Peyer's patch (tissue), 4 donors: ENCODE results near the gene DDR2. TPM values are rescaled to one million over a fixed set of nuclear protein-coding genes. Genes with fewer than 3 reads are reported as not detected.

ENCODE experiments used
- DNase-seq, 3 donors: peaks; one replicate each; pipeline ENCODE4 v3.0.0-alpha.2; 2017 to 2019
- H3K27ac ChIP-seq, 4 donors: fragments of 200-600 bp; sonication (generic); one replicate each; pipeline ENCODE4 v1.5.1; 2016 to 2019
- H3K27me3 ChIP-seq, 2 donors: fragments of 200-600 bp; sonication (generic); one replicate each; pipeline ENCODE4 v1.5.1; 2019
- H3K36me3 ChIP-seq, 3 donors: fragments of 200-600 bp; sonication (generic); one replicate each; pipeline ENCODE4 v1.5.1; 2016 to 2019
- H3K4me1 ChIP-seq, 4 donors: fragments of 200-600 bp; sonication (generic); one replicate each; pipeline ENCODE4 v1.5.1; 2016 to 2019
- H3K4me3 ChIP-seq, 4 donors: fragments of 200-600 bp; sonication (generic); 1 replicate in 3 of 4; 2 replicates in 1 of 4; pipeline ENCODE4 v1.5.1; 2016 to 2019; ENCODE audit warnings: mild to moderate bottlenecking in 1 of 4
- H3K9me3 ChIP-seq, 4 donors: fragments of 200-600 bp; sonication (generic); one replicate each; pipeline ENCODE4 v1.5.1; 2016 to 2019; ENCODE audit warnings: mild to moderate bottlenecking in 1 of 4
- CTCF ChIP-seq, 6 experiments: fragments of 450-650 bp in 4 of 6; fragments of 200-600 bp in 2 of 6; sonication (generic) in 1 of 6; IDR thresholded peaks; one replicate each; pipeline ENCODE4 v1.5.1; 2017 to 2019; ENCODE audit warnings: antibody characterized with exemption in 6 of 6, mild to moderate bottlenecking in 3 of 6, moderate library complexity in 1 of 6
- POLR2A ChIP-seq, 2 donors: fragments of 450-650 bp; IDR thresholded peaks; one replicate each; pipeline ENCODE4 v1.5.1; 2017; ENCODE audit warnings: antibody characterized with exemption in 2 of 2, mild to moderate bottlenecking in 2 of 2, moderate library complexity in 2 of 2
- total RNA-seq, 4 donors: library from RNA; depleted of rRNA; stranded (reverse); fragments of >200 nt; gene quantifications; one replicate each; pipeline ENCODE4 v1.1.0, GENCODE V29; 2016

Gene DDR2
- total RNA-seq, 4 donors from 2014 or later = 14.9 to 112 (median 37.2) TPM

GRCh38 chr1:162753998-162754585 lies 121.8 kb downstream of the DDR2 start:
- Histone ChIP-seq H3K9me3 (no peaks in the 10 kb centered on the region), H3K27ac (no peak overlapping the region), H3K4me1 (no peaks in the 10 kb centered on the region), H3K36me3 (peaks cover 0 to 9% (median 0%) of the 10 kb centered on the region in 3 donors), H3K27me3 (no peaks in the 10 kb centered on the region), H3K4me3 (no peak overlapping the region)
- TF ChIP-seq CTCF (IDR thresholded peaks at IDR 0.05) (no peak), POLR2A (IDR thresholded peaks at IDR 0.05) (no peak)
- no peak for DNase-seq

GRCh38 chr1:162755306-162755705 lies 123.0 kb downstream of the DDR2 start:
- H3K4me3 ChIP-seq = no peak overlapping the region
- no peak for TF ChIP-seq CTCF (IDR thresholded peaks at IDR 0.05)
- no peak for TF ChIP-seq POLR2A (IDR thresholded peaks at IDR 0.05)
- H3K9me3 ChIP-seq = no peaks in the 10 kb centered on the region
- peaks cover 0 to 9% (median 0%) of the 10 kb centered on the region in 3 donors for H3K36me3 ChIP-seq
- H3K27ac ChIP-seq = no peak overlapping the region
- no peaks in the 10 kb centered on the region for H3K4me1 ChIP-seq
- no peaks in the 10 kb centered on the region for H3K27me3 ChIP-seq
- DNase-seq = no peak

- no peak overlapping the region for H3K4me3 ChIP-seq
- peaks cover 0 to 14% (median 0%) of the 10 kb centered on the region in 3 donors for H3K36me3 ChIP-seq
- no peak for DNase-seq
- no peaks in the 10 kb centered on the region for H3K27me3 ChIP-seq
- H3K9me3 ChIP-seq = no peaks in the 10 kb centered on the region
- H3K4me1 ChIP-seq = no peaks in the 10 kb centered on the region
- no peak for TF ChIP-seq CTCF (IDR thresholded peaks at IDR 0.05)
- no peak for TF ChIP-seq POLR2A (IDR thresholded peaks at IDR 0.05)
- no peak overlapping the region for H3K27ac ChIP-seq
Measured at GRCh38 chr1:162756523-162756922, 124.3 kb downstream of the DDR2 start.

GRCh38 chr1:162757476-162757875 lies 125.2 kb downstream of the DDR2 start:
- DNase-seq = no peak
- Histone ChIP-seq H3K27ac (no peak overlapping the region), H3K4me3 (no peak overlapping the region), H3K4me1 (no peaks in the 10 kb centered on the region), H3K9me3 (no peaks in the 10 kb centered on the region), H3K27me3 (no peaks in the 10 kb centered on the region), H3K36me3 (peaks cover 0 to 14% (median 0%) of the 10 kb centered on the region in 3 donors)
- TF ChIP-seq POLR2A (IDR thresholded peaks at IDR 0.05) (no peak), CTCF (IDR thresholded peaks at IDR 0.05) (no peak)

GRCh38 chr1:162765788-162766187 lies 133.5 kb downstream of the DDR2 start:
- TF ChIP-seq CTCF (IDR thresholded peaks at IDR 0.05) (no peak), POLR2A (IDR thresholded peaks at IDR 0.05) (no peak)
- no peak overlapping the region for H3K27ac ChIP-seq
- no peaks in the 10 kb centered on the region for H3K9me3 ChIP-seq
- H3K4me3 ChIP-seq = no peak overlapping the region
- H3K27me3 ChIP-seq = no peaks in the 10 kb centered on the region
- H3K4me1 ChIP-seq = no peaks in the 10 kb centered on the region
- DNase-seq = no peak
- peaks cover 0 to 11% (median 0%) of the 10 kb centered on the region in 3 donors for H3K36me3 ChIP-seq
